Endothelial cell of umbilical vein (primary cell): ENCODE measurements around the gene SUGCT. TPM values are rescaled to one million over a fixed set of nuclear protein-coding genes. Genes with fewer than 3 reads are reported as not detected.

Experiments
- BruUV-seq: library from RNA; stranded (reverse); fragments of 400-500 nt; replicated peaks from 2 replicates; lab custom pipeline; 2021; lab: Mats Ljungman, UMichigan
- CTCF ChIA-PET: fragments of 300-600, 350-600 bp; sonication (Branson Sonifier 250); formaldehyde crosslinking; loops from one replicate; lab custom pipeline; 2021; ENCODE audit warnings: antibody characterized with exemption, inconsistent platforms; lab: Charles Lee
- POLR2A ChIA-PET: fragments of 300-600, 350-600 bp; sonication (Branson Sonifier 250); formaldehyde crosslinking; loops from one replicate; lab custom pipeline; 2021; ENCODE audit warnings: antibody characterized with exemption, inconsistent platforms; lab: Charles Lee
- DNase-seq: peaks from one replicate; pipeline ENCODE4 v3.0.0-alpha.2; 2011; ENCODE audit warnings: low read depth, low spot score
- FAIRE-seq: peaks from 2 replicates; lab custom pipeline; 2011; peaks lifted over from hg19 to GRCh38; lab: Jason Lieb, UNC
- H2AFZ ChIP-seq: 2 replicates; pipeline ENCODE4 v1.6.0; 2012; ENCODE audit warnings: low read depth, low read length, control low read depth, inconsistent platforms
- H3K27ac ChIP-seq: 2 replicates; pipeline ENCODE4 v1.5.1; 2011; ENCODE audit warnings: low read depth, mild to moderate bottlenecking, control low read depth, low read length, moderate library complexity; ENCODE audit not compliant: insufficient read depth
- H3K27me3 ChIP-seq, 2 experiments: 2 replicates each; pipeline versions ENCODE4 v1.6.0 to v1.6.1; 2011; ENCODE audit warnings: low read length in 2 of 2, mixed read lengths in 1 of 2; ENCODE audit not compliant: control insufficient read depth in 2 of 2, insufficient read depth in 2 of 2
- H3K36me3 ChIP-seq, 2 experiments: 2 replicates in 1 of 2; 3 replicates in 1 of 2; pipeline ENCODE4 v1.5.1; 2011; ENCODE audit warnings: low read length in 2 of 2, mild to moderate bottlenecking in 1 of 2, moderate library complexity in 1 of 2; ENCODE audit not compliant: control insufficient read depth in 2 of 2, insufficient read depth in 2 of 2; ENCODE audit errors: extremely low read depth in 1 of 2
- H3K4me1 ChIP-seq: 3 replicates; pipeline ENCODE4 v1.5.1; 2011; ENCODE audit warnings: mild to moderate bottlenecking, low read length; ENCODE audit not compliant: control insufficient read depth, insufficient read depth; ENCODE audit errors: extremely low read depth
- H3K4me2 ChIP-seq: 2 replicates; pipeline ENCODE4 v1.6.1; 2011; ENCODE audit warnings: low read length, control low read depth, mixed read lengths; ENCODE audit not compliant: insufficient read depth
- H3K4me3 ChIP-seq, 3 experiments: fragments of 200-600 bp in 1 of 3; sonication (generic), shearing (Covaris generic) in 1 of 3; replicated peaks in 1 of 3; 2 replicates each; pipeline ENCODE4 v1.5.1; 2011 to 2016; ENCODE audit warnings: control low read depth in 3 of 3, low read length in 3 of 3, mild to moderate bottlenecking in 2 of 3, inconsistent platforms in 1 of 3, low read depth in 1 of 3, moderate library complexity in 1 of 3; ENCODE audit not compliant: insufficient read depth in 1 of 3
- H3K79me2 ChIP-seq: 2 replicates; pipeline ENCODE4 v1.6.0; 2012; ENCODE audit warnings: low read length, inconsistent platforms; ENCODE audit not compliant: control insufficient read depth, insufficient read depth
- H3K9ac ChIP-seq: replicated peaks from 2 replicates; pipeline ENCODE3; 2011; ENCODE audit warnings: low read length, control low read depth; ENCODE audit not compliant: insufficient read depth; ENCODE audit errors: extremely low read depth
- H3K9me1 ChIP-seq: replicated peaks from 3 replicates; pipeline ENCODE4 v1.6.0; 2011; ENCODE audit warnings: mild to moderate bottlenecking, low read length; ENCODE audit not compliant: control insufficient read depth, insufficient read depth; ENCODE audit errors: extremely low read depth
- H3K9me3 ChIP-seq: replicated peaks from 2 replicates; pipeline ENCODE4 v1.5.1; 2012; ENCODE audit warnings: low read length, inconsistent platforms; ENCODE audit not compliant: control insufficient read depth, insufficient read depth
- H4K20me1 ChIP-seq: replicated peaks from 2 replicates; pipeline ENCODE3; 2011; ENCODE audit warnings: mild to moderate bottlenecking, low read length; ENCODE audit not compliant: control insufficient read depth, insufficient read depth; ENCODE audit errors: extremely low read depth
- CTCF ChIP-seq, 2 donors: IDR thresholded peaks; 1 replicate in 1 of 2; 2 replicates in 1 of 2; pipeline ENCODE4 v1.5.1; 2011; ENCODE audit warnings: low read length in 2 of 2, mild to moderate bottlenecking in 2 of 2, moderate library complexity in 2 of 2, control low read depth in 1 of 2, inconsistent platforms in 1 of 2, low read depth in 1 of 2; ENCODE audit not compliant: insufficient read depth in 1 of 2; ENCODE audit errors: extremely low read depth in 1 of 2
- EZH2 ChIP-seq: IDR thresholded peaks from 2 replicates; pipeline ENCODE4 v1.6.1; 2012; ENCODE audit warnings: borderline replicate concordance, low read depth, mild to moderate bottlenecking, moderate library complexity, low read length, inconsistent platforms; ENCODE audit not compliant: severe bottlenecking
- FOS ChIP-seq: IDR thresholded peaks from 2 replicates; pipeline ENCODE4 v1.6.1; 2011; ENCODE audit warnings: mild to moderate bottlenecking, low read length, moderate library complexity, borderline replicate concordance; ENCODE audit not compliant: insufficient read depth
- GATA2 ChIP-seq: IDR thresholded peaks from 2 replicates; pipeline ENCODE4 v1.7.0; 2011; ENCODE audit warnings: low read depth, mild to moderate bottlenecking, moderate library complexity, mixed read lengths, low read length; ENCODE audit not compliant: insufficient read length, insufficient read depth
- JUN ChIP-seq: IDR thresholded peaks from 2 replicates; pipeline ENCODE4 v1.6.1; 2011; ENCODE audit warnings: borderline replicate concordance, low read depth; ENCODE audit not compliant: insufficient read length, insufficient read depth
- MAX ChIP-seq: IDR thresholded peaks from 2 replicates; pipeline ENCODE4 v1.6.1; 2011; ENCODE audit not compliant: insufficient read depth, insufficient read length
- MYC ChIP-seq: IDR thresholded peaks from one replicate; pipeline ENCODE4 v1.6.1; 2011; ENCODE audit warnings: mild to moderate bottlenecking, low read depth, low read length
- POLR2A ChIP-seq: IDR thresholded peaks from 2 replicates; pipeline ENCODE4 v1.6.1; 2012; ENCODE audit warnings: low read depth, mild to moderate bottlenecking, control low read depth, low read length
- POLR2AphosphoS5 ChIP-seq: IDR thresholded peaks from 2 replicates; pipeline ENCODE4 v1.6.1; 2012; ENCODE audit warnings: low read depth, mild to moderate bottlenecking, control low read depth, low read length, moderate library complexity; ENCODE audit not compliant: insufficient read depth
- dilution Hi-C: fragments of 300-500 bp; cut with MboI; formaldehyde crosslinking; loops from one replicate; pipeline ENCODE4 v1.15.0; 2019; ENCODE audit warnings: low sequenced_read_pairs; ENCODE audit not compliant: extremely low pct_ligation_motif_present
- intact Hi-C: fragments of 100-400 bp; cut with micrococcal nuclease; formaldehyde crosslinking; loops from one replicate; pipeline ENCODE4 v1.10.0; 2022
- polyA plus RNA-seq, 4 experiments: library from polyadenylated mRNA; depleted of rRNA in 3 of 4; stranded (reverse) in 3 of 4; unstranded in 1 of 4; fragments of >200 nt; gene quantifications; 2 replicates each; pipeline versions ENCODE4 v1.2.1 to v1.2.3, GENCODE V29; 2011 to 2012; ENCODE audit warnings: missing spikeins in 1 of 4
- total RNA-seq: library from RNA; stranded (reverse); gene quantifications from 2 replicates; pipeline ENCODE4 v1.2.3, GENCODE V29; 2021

SUGCT gene
- total and polyA plus RNA-seq, 2 donors (not counting 3 experiments of a cell fraction or from before 2014, with no cell fraction given): 1.2 to 1.4 TPM

- TF ChIP-seq CTCF (IDR thresholded peaks at IDR 0.05; ENCODE audit: extremely low read depth in 1 of 2, insufficient read depth in 1 of 2, low read depth in 1 of 2, low read length in 2 of 2): no peak
- no peak for TF ChIP-seq GATA2
- no peak for TF ChIP-seq JUN
- TF ChIP-seq MYC: no peak
- no peak for TF ChIP-seq EZH2
- TF ChIP-seq POLR2AphosphoS5: no peak
- TF ChIP-seq MAX: no peak
- no peak for TF ChIP-seq POLR2A
- no peak for TF ChIP-seq FOS
- Histone ChIP-seq H3K4me2 (no peak overlapping the region), H3K27me3 (no peaks in the 10 kb centered on the region), H2AFZ (no peak overlapping the region), H3K4me3 (no peak overlapping the region), H3K9ac (no peak overlapping the region), H3K9me3 (no peaks in the 10 kb centered on the region), H4K20me1 (no peaks in the 10 kb centered on the region), H3K27ac (no peak overlapping the region), H3K79me2 (no peaks in the 10 kb centered on the region), H3K36me3 (no peaks in the 10 kb centered on the region), H3K9me1 (no peaks in the 10 kb centered on the region), H3K4me1 (no peaks in the 10 kb centered on the region)
- BruUV-seq: no TSS peak
- FAIRE-seq: no peak
- DNase-seq: no peak
- ChIA-PET CTCF (no interaction called here), POLR2A (no interaction called here)
- dilution Hi-C loops: no loop called here
- intact Hi-C loops: no loop called here
Observed at GRCh38 chr7:40380111-40380510, 245.3 kb downstream of the SUGCT start.
